ENCODE measurements around the gene HNRNPU.

DNA sequence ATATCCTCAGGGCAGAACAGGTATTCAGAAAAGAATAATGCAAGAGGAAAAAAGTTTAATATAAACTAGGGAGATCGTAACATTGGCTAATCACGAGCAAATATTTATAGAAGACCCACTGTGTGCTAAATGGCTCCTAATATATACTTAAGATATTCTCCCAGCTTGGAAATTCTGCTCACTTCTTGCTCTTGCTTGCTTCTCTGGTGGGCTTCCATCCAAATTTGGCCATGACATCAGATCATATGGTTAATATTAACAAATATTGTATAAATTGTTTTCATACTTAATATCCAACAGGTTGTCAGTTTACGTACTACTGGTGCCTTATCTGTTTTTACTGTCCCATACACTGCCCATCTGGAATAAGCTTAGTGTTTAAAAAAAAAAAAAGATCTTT is 27.8 kb downstream of the HNRNPU start:
- TF ChIP-seq ZNF138 (tag by site-specific recombination; IDR thresholded peaks at IDR 0.05; ENCODE audit: borderline replicate concordance) (no peak), ZNF768 (tag by site-specific recombination; IDR thresholded peaks at IDR 0.05) (no peak), KLF16 (tag by site-specific recombination; IDR thresholded peaks at IDR 0.05) (no peak), EGR2 (tag by site-specific recombination; IDR thresholded peaks at IDR 0.05; ENCODE audit: low read depth) (no peak), ZFP37 (tag by site-specific recombination; IDR thresholded peaks at IDR 0.05) (no peak), ZNF174 (tag by site-specific recombination; IDR thresholded peaks at IDR 0.05) (no peak), ZNF133 (tag by site-specific recombination; IDR thresholded peaks at IDR 0.05) (no peak), ZNF548 (tag by site-specific recombination; IDR thresholded peaks at IDR 0.05) (no peak)
- TF ChIP-seq, protein P1, sequence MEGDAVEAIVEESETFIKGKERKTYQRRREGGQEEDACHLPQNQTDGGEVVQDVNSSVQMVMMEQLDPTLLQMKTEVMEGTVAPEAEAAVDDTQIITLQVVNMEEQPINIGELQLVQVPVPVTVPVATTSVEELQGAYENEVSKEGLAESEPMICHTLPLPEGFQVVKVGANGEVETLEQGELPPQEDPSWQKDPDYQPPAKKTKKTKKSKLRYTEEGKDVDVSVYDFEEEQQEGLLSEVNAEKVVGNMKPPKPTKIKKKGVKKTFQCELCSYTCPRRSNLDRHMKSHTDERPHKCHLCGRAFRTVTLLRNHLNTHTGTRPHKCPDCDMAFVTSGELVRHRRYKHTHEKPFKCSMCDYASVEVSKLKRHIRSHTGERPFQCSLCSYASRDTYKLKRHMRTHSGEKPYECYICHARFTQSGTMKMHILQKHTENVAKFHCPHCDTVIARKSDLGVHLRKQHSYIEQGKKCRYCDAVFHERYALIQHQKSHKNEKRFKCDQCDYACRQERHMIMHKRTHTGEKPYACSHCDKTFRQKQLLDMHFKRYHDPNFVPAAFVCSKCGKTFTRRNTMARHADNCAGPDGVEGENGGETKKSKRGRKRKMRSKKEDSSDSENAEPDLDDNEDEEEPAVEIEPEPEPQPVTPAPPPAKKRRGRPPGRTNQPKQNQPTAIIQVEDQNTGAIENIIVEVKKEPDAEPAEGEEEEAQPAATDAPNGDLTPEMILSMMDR (tag by site-specific recombination; IDR thresholded peaks at IDR 0.05) = no peak
- TF ChIP-seq, protein P2, sequence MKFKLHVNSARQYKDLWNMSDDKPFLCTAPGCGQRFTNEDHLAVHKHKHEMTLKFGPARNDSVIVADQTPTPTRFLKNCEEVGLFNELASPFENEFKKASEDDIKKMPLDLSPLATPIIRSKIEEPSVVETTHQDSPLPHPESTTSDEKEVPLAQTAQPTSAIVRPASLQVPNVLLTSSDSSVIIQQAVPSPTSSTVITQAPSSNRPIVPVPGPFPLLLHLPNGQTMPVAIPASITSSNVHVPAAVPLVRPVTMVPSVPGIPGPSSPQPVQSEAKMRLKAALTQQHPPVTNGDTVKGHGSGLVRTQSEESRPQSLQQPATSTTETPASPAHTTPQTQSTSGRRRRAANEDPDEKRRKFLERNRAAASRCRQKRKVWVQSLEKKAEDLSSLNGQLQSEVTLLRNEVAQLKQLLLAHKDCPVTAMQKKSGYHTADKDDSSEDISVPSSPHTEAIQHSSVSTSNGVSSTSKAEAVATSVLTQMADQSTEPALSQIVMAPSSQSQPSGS (tag by site-specific recombination; IDR thresholded peaks at IDR 0.05; ENCODE audit: low read depth) = no peak
- TF ChIP-seq, protein P3, sequence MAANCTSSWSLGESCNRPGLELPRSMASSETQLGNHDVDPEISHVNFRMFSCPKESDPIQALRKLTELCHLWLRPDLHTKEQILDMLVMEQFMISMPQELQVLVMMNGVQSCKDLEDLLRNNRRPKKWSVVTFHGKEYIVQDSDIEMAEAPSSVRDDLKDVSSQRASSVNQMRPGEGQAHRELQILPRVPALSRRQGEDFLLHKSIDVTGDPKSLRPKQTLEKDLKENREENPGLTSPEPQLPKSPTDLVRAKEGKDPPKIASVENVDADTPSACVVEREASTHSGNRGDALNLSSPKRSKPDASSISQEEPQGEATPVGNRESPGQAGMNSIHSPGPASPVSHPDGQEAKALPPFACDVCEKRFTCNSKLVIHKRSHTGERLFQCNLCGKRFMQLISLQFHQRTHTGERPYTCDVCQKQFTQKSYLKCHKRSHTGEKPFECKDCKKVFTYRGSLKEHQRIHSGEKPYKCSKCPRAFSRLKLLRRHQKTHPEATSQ (tag by site-specific recombination; IDR thresholded peaks at IDR 0.05) = no peak
